GM11168 (cell line): ENCODE results near the gene PAIP2.
"Not testable (repeated sequence)": the region's sequence is repeated elsewhere in the genome, so short reads cannot be mapped to it uniquely, and the experiment has no call there.

Experiments used
- in situ Hi-C: fragments of 300-500 bp; cut with MboI; formaldehyde crosslinking; loops from one replicate; pipeline ENCODE4 v1.12.0; 2022; ENCODE audit warnings: low sequenced_read_pairs; ENCODE audit not compliant: unreplicated experiment

The PAIP2 gene

DNA sequence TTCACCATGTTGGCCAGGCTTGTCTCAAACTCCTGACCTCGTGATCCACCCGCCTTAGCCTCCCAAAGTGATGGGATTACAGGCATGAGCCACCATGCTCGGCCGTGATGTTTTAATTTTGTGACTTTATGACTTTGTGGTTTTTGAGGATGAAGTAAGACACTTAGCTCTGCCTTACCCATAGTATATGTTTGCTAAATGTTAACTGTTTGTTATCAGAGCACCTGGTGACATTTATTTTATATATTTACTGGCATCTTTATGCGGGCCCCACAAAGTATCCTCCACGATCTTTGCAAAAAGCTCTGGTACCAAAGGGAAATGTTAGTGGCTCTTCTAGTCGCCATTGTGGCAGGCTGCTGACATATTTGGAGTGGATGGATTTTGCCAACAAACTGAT, 34.7 kb downstream of the PAIP2 start:
- in situ Hi-C loops = loop anchor here (5.0 kb wide), 1 partner anchor 34 kb away; the partner anchor contains the start of gene PAIP2

DNA sequence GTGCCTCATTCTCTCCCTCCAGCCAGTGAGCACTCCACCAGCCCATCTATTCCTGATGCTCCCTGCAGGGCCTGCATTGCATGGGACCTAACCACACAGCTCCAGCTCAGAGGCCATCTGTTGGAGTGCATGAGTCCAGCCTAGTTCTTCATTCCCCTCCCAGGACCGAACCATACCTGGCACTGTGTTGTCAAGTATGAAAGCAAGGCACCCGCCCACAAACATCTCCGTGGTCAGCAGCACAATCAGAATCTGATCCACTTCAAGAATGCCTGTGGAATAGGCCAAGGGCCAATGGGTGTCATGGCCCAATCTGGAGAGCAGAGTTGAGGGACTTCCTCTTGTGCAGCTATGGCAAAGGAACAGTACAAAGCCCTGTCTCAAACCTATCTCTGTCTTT, 35.6 kb downstream of the PAIP2 start:
- in situ Hi-C loops = loop anchor here (5.0 kb wide), 1 partner anchor 35 kb away; the partner anchor contains the start of gene PAIP2

GRCh38 chr5:139378101-139378825, 36.6 kb downstream of the PAIP2 start:
- in situ Hi-C loops = loop anchor here (5.0 kb wide), 1 partner anchor 36 kb away; the partner anchor contains the start of gene PAIP2

DNA sequence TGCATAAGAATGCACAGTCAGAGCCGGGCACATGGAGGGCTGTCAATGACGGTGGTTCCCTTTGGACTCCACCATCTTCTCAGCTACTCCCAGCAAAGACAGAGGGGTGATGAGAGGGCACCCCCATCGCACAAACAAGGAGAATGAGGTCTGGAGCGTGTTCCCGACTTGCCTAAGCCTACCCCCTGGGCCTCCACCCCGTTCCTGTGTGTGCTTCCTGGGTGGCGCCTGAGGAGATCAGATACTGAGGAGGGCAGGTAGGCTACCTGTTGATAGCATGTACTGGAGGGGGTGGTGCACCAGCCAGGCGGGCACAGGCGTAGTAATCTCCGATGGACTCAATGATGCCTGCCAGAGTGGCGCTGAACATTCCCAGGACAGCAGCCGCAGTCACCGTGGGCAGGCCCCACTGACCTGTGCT, 37.3 kb downstream of the PAIP2 start:
- in situ Hi-C loops = loop anchor here (5.0 kb wide), 1 partner anchor 37 kb away; the partner anchor contains the start of gene PAIP2

DNA sequence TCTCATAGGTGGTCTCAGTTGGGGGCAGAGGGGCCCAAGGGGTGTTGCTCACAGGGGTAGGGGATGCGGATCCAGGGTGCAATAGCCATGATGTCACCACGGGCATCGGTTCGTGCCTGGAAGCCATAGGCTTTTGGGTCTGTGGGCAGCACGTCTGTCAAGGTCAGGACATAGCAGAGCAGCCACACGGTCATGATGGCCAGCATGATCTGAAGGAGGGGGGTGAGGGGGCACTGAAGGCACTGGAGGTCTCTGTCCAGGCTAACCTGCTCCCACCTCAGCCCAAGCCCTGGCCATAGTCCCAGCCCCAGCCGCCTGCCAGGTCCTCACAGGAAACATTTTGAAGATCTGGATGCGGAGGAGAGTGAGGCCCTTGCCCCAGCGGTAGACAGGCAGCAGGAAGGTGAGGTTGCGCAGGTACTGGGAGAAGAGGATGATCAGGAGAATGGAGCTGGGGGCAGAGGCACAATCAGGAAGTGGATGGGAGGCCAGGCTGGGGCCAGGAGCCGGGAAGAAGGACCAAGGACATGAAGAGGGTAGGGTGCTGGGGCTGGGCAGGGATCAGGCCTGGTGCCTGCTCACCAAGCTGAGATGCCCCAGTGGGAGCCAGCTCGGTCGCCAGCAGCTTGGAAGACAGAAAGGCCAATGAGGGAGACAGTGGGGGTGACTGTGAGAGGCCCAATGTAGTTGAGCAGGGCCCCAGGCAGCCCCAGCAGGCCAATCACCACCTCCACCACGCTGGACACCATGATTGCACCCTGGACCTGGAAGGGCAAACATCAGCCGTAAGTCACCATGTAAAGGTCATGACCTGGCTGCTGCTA, 38.2 kb downstream of the PAIP2 start:
- in situ Hi-C loops = loop anchor here (5.0 kb wide), 1 partner anchor 38 kb away; the partner anchor contains the start of gene PAIP2

DNA sequence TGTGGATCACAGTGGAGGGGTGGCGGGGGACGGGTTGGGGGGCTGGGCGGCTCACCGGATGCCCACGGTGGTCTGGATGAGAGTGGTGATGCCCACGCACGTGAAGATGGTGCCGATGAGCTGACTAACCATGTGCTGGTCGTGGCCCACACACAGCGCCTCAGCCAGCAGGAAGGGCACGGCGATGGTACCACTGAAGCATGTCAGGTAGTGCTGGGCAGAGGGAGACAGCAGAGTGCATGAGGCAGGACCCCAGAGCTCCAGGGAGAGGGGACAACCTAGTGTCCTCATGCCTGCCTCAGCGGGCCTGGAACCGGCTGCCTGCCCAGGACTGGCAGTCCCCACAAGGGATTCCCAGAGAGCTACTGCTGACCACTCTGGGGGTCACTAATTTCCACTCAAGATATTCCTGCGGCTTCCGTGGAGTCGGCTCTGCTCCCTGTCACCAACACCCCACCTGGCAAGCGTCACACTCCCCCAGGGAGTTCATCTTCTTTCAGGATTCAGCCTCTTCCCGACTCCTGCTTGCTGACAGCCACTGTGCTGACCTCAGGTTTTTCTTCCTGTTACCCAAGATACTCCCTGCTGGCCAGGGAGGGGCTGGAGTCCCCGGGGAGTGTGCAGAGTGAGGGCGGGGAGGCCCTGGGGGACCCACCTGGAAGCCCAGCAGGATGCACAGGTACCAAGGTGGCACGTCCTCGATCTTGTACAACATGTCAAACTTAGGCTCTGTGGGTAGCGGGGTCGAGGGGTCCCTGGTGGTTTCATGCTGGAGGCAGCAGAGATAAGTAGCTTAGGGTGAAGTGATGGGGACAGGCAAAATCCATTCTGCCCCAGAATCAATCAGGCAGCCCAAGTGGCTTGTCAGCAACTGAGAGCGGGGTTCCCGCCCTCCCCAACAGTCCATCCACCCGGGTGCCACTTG, 40.4 kb downstream of the PAIP2 start:
- in situ Hi-C loops = no loop called here

- in situ Hi-C loops = no loop called here
These were observed 41.2 kb downstream of the PAIP2 start for GRCh38 chr5:139382807-139383206.

DNA sequence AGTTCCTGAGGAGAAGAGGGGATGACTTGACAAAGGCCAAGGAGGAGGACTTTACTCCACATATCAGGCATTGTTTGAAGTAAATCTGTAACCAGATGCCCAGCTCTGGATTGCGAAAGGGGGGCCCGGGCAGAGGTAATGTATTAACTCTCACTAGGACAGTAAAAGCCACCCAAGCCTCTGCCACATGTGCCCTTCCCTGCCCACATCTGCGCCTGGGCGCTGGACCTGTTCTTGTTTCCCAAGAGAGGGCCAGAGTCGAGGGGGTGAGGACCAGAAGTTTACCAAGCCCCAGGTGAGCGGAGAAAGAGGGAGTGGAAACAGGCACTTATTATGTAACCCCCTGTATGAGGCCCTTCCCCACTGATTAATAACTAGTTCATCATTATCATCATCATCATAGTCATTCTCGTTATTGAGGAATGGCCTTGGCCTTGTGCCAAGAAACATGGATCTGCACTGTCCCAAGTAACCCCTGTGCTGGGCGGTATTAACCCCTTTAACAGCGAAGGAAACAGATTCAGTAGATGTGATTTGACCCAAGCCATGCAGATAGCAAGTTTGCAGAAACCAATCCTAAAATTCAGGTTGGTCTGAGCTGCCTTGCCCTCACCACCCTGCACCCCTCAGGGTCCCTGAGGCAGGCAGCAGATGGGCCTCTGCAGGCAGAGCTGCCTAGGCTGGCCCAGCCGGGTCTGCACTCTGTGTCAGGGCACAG, 41.8 kb downstream of the PAIP2 start, which contains the start of gene SLC23A1:
TSS of gene SLC23A1 (minus strand) at position 23 of the 718 bp plus-strand sequence. CDS start 44 bp downstream, outside the sequence.
- in situ Hi-C loops = no loop called here

DNA sequence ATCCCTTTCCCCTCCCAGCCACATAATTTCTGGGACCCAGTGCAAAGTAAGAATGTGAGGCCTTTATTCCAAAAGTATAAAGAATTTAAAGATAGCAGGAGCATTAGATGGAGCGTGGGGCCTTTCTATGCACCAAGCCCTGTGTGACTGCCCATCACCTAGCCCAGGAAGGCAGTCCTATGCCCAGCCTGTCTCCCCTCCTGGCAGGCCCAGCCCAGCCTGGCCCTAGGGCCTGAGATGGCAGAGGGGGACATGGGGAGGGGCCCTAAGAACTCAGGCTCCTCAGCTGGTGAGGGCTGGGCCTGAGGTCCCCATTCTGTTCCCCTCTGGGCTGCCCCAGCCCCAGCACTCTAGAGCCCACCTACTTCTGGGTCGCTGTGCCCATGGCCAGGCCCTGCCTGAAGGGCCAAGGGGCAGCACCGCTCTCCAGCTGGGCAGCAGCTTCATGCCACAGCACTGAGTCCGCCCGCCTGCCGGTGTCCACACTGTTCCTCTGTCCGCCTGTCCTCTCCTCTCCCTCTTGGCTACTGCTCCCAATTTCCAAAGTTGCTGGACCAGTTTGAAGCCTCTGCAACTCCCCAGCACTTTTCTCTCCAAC, 42.4 kb downstream of the PAIP2 start:
- in situ Hi-C loops = no loop called here

DNA sequence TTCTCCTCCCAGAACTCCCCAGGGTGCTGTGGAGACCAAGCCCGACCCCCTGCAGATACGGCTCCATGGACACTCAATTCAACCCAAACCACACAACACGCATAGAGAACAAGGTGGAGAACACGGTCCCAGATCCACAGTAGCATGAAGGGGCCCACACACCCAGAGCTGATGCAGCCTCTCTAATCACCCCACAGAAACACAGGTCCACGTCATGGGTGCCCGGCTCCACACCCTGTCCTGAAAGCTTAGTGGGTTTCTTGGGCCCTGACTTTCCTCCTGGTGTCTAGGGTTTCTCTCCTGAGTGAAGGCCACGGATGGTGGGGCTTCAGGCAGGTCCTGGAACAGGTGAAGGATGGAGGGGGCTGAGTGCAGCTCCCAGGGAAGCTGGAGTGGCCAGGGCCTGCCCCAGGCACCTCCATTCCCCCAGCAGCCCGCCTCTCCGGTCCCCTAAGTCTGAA, 43.0 kb downstream of the PAIP2 start:
- in situ Hi-C loops = no loop called here

DNA sequence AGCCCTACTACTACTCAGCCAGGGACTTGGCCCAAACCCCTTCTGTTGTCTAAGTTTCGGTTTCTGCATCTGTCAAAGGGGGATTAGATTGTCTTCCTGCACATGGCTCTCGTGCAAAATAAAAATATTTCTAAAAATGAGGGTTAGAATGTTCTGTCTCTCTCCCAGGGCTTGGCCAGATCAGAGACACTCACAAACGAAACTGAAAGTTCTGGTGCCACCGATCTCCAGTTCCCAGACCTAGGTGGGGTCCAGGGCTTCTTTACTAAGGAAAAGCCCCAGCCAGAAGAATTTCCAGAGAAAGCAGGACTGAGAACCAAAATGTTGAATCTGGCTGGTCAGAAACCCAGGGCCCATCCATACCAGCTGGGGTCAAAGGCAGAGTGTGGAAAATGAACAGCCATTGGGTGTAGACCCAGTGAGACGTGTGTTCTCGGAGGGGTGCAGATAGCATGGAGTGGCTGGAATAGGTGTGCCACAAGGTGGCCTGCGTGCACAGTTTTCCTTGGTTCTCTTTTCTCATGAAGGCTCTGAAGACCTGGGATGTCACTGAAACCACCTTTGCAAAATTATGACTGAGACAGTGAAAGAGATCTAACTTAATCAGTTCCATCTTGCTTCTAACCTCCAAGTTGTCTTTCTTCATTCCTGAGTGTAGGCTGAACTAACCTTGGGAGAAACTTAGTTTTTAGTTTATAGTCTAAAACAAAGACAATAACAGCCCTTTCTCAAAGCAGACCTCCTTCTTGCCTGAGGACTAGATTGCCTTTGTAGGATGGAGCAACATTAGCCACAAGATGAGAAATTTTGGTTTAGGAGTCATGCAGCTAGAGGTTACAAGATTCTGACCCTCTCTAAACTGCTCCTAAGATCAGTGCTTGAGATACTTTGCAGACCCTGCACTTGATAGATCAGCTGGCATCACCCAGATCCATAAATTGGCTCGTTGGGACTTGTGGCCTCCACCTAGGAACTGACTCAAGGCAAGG, 43.7 kb downstream of the PAIP2 start:
- in situ Hi-C loops = no loop called here

DNA sequence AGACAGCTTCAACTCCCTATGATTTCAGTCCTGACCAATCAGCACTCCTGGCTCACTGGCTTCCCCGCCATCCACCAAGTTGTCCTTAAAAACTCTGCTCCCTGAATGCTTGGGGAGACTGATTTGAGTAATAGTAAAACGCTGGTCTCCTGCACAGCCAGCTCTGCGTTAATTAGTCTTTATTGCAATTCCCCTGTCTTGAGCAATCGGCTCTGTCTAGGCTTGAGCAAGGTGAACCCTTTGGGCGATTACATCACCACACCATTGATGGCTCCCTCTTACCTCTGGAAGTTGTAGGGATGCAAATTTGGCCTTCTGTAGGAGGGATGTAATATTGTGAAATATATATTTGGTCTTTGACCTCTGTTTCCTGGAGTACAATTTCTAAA, 44.4 kb downstream of the PAIP2 start:
- in situ Hi-C loops = no loop called here

DNA sequence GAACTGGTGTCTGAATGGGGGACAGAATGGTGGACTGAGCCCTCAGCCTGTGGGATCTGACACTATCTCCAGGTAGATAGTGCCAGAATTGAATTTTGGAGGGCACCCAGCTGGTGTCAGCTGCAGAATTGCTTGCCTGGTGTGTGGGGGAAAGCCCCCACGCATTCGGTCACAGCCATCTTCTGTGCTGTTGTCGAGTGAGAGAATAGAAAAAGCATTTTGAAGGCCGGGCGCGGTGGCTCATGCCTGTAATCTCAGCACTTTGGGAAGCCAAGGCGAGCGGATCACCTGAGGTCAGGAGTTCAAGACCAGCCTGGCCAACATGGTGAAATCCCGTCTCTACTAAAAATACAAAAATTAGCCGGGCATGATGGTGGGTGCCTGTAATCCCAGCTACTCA, 45.3 kb downstream of the PAIP2 start:
- in situ Hi-C loops = not testable (repeated sequence)

- in situ Hi-C loops = no loop called here
These were observed 46.0 kb downstream of the PAIP2 start for GRCh38 chr5:139387611-139388197.

- in situ Hi-C loops = no loop called here
These were observed 46.7 kb downstream of the PAIP2 start for GRCh38 chr5:139388198-139388821.

GRCh38 chr5:139389701-139390638, 48.3 kb downstream of the PAIP2 start, which contains the start of gene MZB1:
TSS of gene MZB1 (minus strand) at chr5:139389913. CDS start at chr5:139389856, 57 bp downstream.
- in situ Hi-C loops = no loop called here
